Common myeloid progenitor, CD34-positive (primary cell): ENCODE results near the gene HSPA12B.

Experiments used
- CTCF ChIA-PET: fragments of 350-600 bp; sonication (Branson Sonifier 250); formaldehyde crosslinking; loops from one replicate; lab custom pipeline; 2021; ENCODE audit warnings: antibody characterized with exemption; lab: Charles Lee
- POLR2A ChIA-PET: fragments of 350-600 bp; sonication (Branson Sonifier 250); formaldehyde crosslinking; loops from one replicate; lab custom pipeline; 2021; ENCODE audit warnings: antibody characterized with exemption; lab: Charles Lee
- DNase-seq, 3 donors: peaks; one replicate each; pipeline versions ENCODE4 v3.0.0 to v3.0.0-alpha.2; 2013
- H3K27ac ChIP-seq, 2 experiments: 1 replicate in 1 of 2; 2 replicates in 1 of 2; pipeline ENCODE4 v1.7.0; 2013; ENCODE audit warnings: inconsistent platforms in 2 of 2, low read length in 2 of 2, mild to moderate bottlenecking in 2 of 2, low read depth in 1 of 2, moderate library complexity in 1 of 2; ENCODE audit not compliant: severe bottlenecking in 2 of 2, insufficient read depth in 1 of 2, poor library complexity in 1 of 2
- H3K27me3 ChIP-seq, 5 experiments: replicated peaks in 2 of 5; 1 replicate in 3 of 5; 2 replicates in 2 of 5; pipeline versions ENCODE4 v1.6.1 to v1.7.0; 2013; ENCODE audit warnings: low read length in 4 of 5, mild to moderate bottlenecking in 2 of 5, moderate library complexity in 2 of 5, inconsistent platforms in 1 of 5; ENCODE audit not compliant: insufficient read depth in 5 of 5, control insufficient read depth in 4 of 5
- H3K36me3 ChIP-seq, 4 experiments: 1 replicate in 2 of 4; 2 replicates in 2 of 4; pipeline versions ENCODE4 v1.6.1 to v1.7.0; 2013; ENCODE audit warnings: low read length in 3 of 4, control low read depth in 1 of 4, mild to moderate bottlenecking in 1 of 4; ENCODE audit not compliant: control insufficient read depth in 4 of 4, insufficient read depth in 4 of 4
- H3K4me1 ChIP-seq, 4 experiments: 1 replicate in 3 of 4; 2 replicates in 1 of 4; pipeline versions ENCODE4 v1.6.1 to v1.7.1; 2013; ENCODE audit warnings: low read length in 3 of 4, mild to moderate bottlenecking in 3 of 4, control low read depth in 1 of 4, inconsistent platforms in 1 of 4, moderate library complexity in 1 of 4; ENCODE audit not compliant: control insufficient read depth in 4 of 4, insufficient read depth in 4 of 4; ENCODE audit errors: control extremely low read depth in 1 of 4
- H3K4me3 ChIP-seq, 7 experiments: 1 replicate in 4 of 7; 2 replicates in 3 of 7; pipeline versions ENCODE4 v1.5.1 to v1.7.0; 2013; ENCODE audit warnings: mild to moderate bottlenecking in 7 of 7, low read length in 6 of 7, moderate library complexity in 6 of 7, inconsistent platforms in 2 of 7, low read depth in 2 of 7, control low read depth in 1 of 7; ENCODE audit not compliant: insufficient read depth in 4 of 7, control insufficient read depth in 1 of 7; ENCODE audit errors: extremely low read depth in 1 of 7
- H3K9me3 ChIP-seq, 5 experiments: 1 replicate in 4 of 5; 2 replicates in 1 of 5; pipeline versions ENCODE4 v1.6.1 to v1.7.1; 2013; ENCODE audit warnings: low read length in 4 of 5, mild to moderate bottlenecking in 2 of 5, inconsistent platforms in 1 of 5, low read depth in 1 of 5, moderate library complexity in 1 of 5; ENCODE audit not compliant: control insufficient read depth in 4 of 5, insufficient read depth in 2 of 5; ENCODE audit errors: control extremely low read depth in 1 of 5
- WGBS: methylation state at CpG from one replicate; pipeline ENCODE4 v1.1.5; 2013; ENCODE audit not compliant: insufficient coverage; 5-methylcytosine and 5-hydroxymethylcytosine counted together

Gene HSPA12B

GRCh38 chr20:3801846-3802245 lies 69.4 kb downstream of the HSPA12B start:
- Histone ChIP-seq H3K36me3 (peaks cover 0 to 85% (median 35%) of the 10 kb centered on the region in 4 experiments), H3K4me1 (peaks cover 0 to 26% (median 15%) of the 10 kb centered on the region in 4 experiments), H3K27ac (no peak overlapping the region)

More at GRCh38 chr20:3801846-3802245, 69.4 kb downstream of the HSPA12B start:
- ChIA-PET POLR2A (no interaction called here), CTCF (interaction anchor here (1.4 to 1.7 kb wide), 2 partner anchors 16 to 53 kb away, joined by 4 to 7 read pairs; no protein-coding TSS in a partner anchor)
- H3K9me3 ChIP-seq = no peaks in the 10 kb centered on the region
- H3K27me3 ChIP-seq = no peaks in the 10 kb centered on the region
- no peak for DNase-seq
- WGBS = 98% methylated on average over 12 of the region's 13 CpGs
- H3K4me3 ChIP-seq = no peak overlapping the region
